Measurements from ENCODE around the gene CPTP.

GRCh38 chr1:1329304-1330210 is 5.0 kb downstream of the CPTP start:
- no peak for TF ChIP-seq POLR2A (IDR thresholded peaks at IDR 0.05)
- no peak for TF ChIP-seq CTCF (IDR thresholded peaks at IDR 0.05)

Data from tibial nerve (tissue), 3 donors.